ENCODE measurements around the gene LDLRAP1.

LDLRAP1 gene

DNA sequence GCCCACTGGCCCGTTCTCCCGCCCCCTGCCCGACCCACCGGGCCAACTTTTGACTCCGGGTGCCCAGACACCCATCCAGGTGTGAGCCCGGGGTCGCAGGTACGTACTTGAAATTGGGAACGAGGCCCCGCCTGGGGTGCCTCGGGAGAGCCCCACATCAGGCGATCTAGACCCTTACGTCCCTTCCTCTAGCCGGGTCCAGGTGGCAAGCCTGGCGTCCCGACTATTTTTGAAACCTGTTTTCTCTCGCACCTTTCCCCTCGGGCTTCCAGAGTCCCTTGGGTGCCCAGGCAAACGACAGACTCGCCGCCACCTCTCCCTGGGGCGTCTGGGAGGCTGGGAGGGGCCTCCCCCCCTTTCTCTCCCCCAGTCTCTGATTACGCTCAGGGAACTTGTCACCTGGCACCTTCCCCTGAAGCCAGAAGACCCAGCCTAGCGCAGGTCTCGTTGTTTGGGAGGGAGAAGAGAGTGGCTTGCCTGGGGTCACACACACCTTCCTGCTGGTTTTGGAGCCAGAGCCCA is 898 bp downstream of the LDLRAP1 start:
- DNase-seq = no peak

DNA sequence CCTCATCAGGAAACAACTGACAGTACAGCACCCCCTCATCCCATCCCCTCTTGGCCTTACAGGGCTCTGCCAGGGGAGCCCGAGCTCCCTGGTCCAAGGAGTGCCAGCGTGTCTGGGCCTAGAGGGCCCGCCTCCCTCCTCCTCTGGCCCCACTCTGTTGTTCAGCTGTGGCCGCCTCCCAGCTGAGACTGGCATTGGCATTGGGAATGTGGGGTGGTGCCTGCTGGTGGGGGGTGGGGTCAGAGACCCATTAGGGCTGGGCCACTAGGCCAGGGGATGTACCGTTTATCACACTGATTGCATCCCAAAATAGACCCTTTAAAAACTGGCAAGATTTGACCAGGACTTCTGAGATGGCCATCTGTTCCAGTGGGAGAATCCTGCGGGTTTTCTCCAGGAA is 1.4 kb downstream of the LDLRAP1 start:
- no peak for DNase-seq

DNA sequence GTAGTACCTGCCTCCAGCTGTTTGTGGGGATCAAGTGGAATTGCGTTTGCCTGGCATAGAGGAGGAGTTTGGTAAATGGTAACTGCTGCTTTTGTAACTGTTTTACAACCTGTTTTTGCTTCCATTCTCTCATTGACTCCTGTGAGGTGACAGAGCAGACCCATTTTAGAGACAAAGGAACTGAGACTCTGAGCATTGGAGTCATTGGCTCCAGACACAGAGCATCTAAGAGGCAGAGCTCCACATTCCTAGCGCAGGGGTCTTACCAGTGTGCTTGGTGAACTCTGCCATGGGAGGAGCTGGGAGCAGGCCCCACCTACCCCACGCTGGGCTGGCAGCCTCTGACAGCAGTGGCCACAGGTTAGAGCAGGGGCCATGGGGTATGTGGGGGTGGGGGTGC is 2.4 kb downstream of the LDLRAP1 start:
- no peak for DNase-seq

DNA sequence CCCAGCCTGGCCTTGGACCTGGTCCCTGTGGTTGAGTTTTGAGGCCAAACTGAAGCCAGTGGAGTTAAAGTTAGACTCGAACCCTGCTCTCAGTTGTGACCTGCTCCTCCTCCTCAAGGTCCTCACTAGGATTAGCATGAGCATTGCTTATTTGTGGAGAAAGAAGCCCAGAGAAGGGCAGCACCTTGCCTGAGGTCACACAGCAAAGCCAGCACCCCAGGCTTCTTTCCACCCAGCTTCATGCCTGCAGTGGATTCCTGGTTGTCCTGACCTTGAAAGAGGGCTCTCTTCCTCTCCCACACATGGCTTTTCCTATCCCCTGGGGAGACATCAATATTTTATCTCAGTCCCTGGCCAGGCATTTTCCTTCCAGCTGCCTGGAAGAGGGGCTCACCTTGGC is 2.8 kb downstream of the LDLRAP1 start:
- no peak for DNase-seq

DNA sequence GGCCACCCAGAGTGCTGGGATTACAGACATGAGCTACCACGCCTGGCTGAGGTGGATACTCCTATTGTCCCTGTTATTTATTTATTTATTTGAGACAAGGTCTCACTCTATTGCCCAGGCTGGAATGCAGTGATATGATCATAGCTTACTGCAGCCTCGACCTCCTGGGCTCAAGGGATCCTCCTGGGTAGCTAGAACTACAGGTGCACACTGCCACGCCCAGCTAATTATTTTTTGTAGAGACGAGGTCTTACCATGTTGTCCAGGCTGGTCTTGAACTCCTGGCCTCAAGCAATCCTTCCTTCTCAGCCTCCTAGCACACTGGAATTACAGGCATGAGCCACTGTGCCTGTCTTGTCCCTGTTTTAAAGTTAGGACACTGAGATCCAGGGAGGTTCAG is 5.2 kb downstream of the LDLRAP1 start:
- DNase-seq = no peak

DNA sequence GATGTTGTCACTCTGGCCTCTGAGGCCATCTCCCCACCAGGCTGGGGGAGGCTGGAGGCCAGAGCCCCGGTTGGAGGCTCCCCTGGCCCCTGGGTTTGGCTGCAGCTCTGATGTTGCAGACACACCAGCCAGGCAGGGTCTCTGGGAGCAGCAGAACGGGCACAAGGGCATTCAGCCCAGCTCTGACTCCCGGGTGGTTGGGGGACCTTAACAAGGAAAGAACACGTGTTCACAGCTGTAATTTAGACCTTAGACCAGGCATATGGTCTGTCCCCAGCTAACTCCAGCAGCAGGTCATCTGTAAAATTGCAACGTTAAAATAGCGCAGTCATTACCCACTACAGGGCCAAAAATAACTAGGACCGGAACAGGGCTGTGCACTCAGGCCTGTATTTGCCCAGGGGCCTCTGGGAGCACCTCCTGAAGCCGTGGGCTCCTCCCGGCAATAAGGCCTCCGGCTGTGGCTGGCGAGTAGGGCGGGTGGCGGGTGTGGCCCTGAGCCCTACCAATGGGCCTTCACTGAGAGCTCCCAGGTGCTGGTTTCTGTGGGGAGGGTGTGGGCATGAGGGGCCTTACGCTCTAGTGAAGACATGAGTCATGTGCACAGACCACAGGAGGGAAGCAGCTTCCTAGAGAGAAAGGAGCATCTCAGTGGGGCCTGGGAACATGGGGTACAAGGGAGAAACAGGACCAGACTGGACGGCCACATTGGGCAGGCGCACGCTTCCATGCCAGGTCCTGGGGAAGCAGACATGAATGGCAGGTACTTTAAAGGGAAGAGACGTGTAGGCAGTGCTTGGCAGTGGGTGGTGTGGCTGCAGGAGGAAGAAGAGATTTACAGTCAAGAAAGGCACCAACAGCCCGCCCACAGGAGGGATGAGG is 6.1 kb downstream of the LDLRAP1 start:
- peak; percentile 99 for DNase-seq

DNA sequence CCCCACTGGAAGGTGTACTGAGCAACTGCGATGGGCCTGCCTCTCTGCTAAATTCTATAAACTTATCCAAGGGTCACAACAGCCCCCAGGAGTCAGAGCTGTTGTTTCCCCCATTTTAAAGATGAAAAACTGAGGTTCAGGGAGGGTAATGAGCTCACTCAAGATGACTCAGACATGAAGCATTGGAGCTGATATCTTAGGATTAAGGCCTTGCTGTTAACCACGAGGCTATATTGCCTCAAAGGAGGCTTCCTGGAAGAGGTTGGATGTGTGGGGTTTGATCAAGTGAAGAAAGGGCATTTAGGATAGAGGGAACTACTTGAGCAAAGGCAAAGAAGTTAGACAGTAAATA is 6.7 kb downstream of the LDLRAP1 start:
- DNase-seq = peak; percentile 82

DNA sequence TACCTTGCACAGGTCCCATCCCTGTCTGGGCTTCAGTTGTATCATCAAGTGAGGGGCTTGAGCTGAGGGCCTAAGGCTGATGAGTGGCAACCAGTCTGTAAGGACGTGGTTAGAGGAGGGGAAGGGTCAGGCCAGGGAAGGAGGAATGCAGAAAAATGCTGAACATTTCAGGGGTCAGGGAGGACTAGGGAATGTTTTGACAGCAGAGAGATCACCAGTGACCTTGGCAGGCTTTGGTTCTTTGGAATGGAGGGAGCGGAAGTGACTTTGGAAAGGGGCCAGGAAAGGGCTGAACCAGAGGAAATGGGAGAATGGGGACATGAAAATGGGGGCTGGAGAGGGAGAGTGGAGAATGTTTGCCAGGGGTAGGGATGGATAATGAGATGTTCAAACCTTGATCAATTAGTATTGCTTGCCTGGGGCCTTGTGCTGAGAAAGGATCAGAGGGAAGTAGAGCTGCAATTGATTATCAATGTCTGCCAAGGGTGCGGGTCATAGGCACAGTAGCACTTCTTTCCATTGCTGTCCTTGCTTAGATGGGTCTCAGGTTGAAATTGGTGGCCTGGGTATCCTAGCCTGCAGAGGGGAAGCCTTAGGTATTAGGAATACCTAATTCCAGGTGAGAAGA is 7.4 kb downstream of the LDLRAP1 start:
- no peak for DNase-seq

DNA sequence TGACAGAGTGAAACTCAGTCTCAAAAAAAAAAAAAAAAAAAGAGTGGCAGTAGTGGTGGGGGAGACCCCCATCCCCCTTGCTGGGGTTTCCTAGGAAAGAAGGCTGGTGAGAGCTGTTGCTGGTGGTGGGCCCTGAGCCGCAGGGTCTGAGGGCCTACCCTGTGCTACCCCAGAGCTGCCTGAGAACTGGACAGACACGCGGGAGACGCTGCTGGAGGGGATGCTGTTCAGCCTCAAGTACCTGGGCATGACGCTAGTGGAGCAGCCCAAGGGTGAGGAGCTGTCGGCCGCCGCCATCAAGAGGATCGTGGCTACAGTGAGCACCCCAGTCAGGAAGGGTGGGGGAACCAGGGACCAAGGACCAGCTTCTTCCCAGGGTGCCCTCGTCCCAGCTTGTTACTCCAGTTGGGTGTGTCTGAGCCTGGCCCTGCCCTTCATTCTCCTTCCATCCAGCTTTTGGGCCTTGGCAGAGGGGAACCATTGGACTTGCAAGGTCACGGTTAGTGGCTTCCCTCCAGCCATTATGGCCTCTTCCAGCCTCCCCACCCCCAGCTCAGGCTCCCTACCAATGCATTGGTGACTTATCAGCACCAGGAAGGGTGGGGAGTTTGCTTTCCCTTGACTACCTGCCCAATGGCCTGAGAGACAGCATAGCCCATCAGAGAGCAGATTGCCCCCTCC is 10.5 kb downstream of the LDLRAP1 start:
- DNase-seq = no peak

DNA sequence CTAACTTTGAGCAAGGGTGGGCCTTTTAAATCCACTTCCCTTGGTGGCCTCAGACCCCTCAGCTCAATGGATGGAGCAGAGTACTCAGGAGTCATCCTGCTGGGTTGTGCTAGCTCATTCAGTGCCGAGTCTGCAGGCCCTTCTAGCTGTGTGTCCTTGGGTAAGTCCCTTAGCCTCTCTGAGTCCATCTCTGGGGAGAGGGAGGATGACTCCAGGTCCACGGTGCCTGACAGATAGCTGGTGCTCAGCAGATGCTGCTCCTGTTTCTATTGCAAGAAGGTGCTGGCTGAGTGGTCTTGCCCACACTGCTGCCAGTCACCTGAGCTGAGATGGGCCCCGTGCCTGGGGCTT is 11.0 kb downstream of the LDLRAP1 start:
- DNase-seq = no peak

DNA sequence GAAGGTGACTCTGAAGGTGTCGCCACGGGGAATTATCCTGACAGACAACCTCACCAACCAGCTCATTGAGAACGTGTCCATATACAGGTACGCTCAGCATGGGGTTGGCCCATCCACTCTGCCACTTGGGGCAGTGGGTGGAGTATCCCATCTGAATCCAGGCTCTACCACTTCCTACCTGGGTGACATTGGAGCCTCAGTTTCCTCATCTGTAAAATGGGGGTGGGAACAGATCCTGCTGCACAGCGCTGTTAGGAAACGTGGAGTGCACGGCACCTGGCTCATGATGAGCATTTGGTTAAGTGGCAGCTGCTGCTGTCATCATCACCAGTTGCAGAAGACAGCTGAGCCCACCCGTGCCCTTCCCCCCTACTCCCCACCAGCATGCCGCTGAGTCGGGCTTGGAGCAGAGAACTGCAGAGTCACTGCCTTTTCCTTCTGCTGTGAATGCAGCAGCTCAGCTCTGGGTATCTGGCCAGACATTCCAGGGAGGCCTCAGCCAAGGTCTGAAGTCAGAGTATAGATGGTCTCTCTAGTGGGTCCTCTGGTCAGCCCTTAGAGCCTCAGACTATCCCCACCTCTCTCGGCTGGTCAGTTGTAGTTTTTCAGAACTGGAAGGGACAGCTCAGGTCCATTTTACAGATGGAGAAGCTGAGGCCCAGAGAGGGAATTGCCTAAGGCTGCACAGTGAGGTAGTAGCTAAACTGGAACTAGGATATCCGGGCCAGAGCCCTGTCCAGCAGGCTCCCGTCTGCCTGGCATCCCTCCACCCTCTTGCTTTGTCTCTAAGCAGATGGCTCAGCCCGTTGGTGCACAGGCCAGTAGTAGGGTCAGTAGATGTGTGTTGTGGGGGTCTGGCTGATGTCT is 11.7 kb downstream of the LDLRAP1 start:
- no peak for DNase-seq

DNA sequence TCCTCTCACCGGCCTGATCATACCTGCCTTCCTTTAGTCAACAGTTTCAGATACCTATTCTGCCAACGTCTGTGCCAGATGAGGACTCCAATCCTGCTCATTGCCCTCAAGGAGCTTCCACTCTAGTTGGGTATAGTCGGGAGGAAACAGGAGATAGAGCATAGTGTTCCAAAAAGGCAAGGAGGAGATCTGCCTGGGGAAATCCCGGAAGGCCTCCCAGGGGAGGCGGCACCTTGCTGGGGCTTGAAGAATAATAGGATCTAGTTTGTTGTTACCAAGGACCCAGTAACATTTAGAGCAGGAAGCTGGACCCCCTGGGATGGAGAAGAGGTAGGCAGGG is 12.3 kb downstream of the LDLRAP1 start:
- DNase-seq = no peak

DNA sequence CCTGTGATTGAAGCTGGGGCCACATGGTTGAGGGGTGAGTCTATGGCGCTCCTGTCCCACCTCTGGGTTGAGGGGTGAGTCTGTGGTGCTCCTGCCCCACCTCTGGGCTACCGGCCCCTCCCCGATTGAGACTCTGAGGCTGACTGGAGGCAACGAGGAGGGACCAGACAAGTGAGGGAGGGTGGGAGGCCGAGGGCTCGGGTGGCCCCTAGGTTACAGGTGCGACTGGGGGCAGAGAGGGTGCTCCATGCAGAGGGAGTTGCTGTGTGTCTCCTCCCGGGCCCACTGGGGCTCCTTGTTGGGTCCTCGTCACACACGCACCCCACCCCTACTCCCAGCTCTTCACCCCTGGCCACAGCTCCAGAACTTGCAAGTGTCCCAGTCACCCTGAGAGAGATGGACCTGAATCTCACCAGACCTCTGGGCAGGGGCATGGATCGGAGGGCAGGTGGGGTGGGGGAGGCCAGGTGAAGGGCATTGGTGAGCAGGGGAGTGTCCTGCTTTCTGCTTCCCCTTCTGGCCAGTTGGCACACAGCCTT is 12.8 kb downstream of the LDLRAP1 start:
- DNase-seq = no peak

DNA sequence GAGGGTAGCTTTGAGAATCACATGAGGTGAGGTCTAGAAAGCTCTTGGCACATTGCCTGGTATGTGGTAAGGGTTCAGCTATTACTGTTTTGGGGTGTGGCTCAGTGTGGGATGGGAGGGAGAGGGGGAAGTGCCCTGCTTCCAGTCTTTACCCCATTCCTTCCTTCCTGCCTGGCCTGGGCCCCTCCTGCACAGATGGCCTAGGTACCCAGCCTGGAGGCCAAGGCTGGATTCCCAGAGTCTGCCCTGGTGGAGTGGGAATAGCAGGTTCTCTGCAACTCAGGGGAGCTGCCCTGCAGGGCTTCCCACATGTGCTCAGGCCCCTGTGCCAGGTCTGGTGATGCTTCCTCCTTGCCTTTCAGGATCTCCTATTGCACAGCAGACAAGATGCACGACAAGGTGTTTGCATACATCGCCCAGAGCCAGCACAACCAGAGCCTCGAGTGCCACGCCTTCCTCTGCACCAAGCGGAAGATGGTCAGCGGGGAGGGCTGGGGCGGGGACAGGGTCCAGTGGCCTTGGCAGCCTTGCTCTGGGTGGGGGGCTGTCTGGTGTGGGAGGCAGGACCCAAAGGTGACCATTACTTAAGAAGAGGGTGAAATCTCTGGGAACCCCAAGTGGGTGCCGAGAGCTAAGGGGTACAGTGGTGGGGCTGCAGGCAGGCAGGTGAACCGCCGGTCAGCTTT is 13.5 kb downstream of the LDLRAP1 start:
- peak; percentile 75 for DNase-seq

DNA sequence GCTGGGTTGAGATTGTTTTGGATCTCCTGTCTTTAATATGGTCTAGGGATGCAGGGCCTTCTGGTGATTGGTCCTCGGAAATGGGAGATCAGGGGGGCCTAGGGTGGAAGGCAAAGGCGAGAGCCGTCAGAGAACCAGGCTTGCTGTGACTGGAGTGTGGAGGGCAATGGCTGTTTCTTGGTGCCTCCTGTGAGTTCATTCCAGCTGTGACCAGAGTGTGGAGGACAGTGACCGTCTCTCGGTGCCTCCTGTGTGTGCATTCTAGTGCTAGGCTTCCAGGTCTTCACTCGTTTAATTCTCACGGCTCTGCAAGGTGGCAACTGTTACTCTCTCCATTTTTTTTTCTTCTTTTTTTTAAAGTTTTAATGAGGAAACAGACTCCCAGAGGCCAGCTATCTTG is 14.1 kb downstream of the LDLRAP1 start:
- no peak for DNase-seq

DNA sequence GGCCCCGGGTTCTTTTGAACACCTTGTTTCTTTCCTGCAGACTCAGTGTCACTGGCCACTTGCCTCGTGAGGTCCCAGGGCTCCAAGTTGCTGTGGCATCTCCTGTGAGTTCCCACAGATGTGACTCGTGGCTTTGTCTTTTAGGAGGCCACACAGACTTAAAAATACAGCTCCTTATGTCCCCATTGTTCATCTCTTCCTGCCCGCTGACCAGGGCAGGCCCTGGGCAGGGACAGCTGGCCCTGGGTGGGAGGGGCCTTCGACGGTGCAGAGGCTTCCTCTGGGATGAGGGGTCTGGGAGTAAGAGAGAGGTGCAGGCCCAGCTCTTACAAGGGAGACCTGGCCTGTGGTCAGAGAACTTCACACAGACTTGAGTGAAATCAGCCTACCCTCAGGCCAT is 15.6 kb downstream of the LDLRAP1 start:
- no peak for DNase-seq

DNA sequence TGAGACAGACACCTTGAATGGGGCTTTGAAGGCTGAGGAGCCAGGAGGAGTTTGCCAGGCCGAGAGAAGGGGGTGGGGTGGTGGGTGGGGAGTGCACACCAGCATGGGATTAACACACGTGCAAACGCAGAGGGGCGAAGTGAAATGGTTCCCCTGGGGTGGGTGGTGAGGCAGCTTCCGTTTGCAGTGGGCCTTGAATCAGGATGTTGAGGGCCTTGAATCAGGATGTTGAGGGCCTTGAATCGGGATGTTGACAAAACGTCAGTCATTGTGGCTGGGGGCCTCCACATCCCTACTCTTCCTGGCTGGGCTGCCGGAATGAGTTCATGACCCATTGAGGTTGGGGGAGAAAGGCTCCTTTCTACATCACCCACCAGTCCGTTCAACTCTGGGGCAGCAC is 16.6 kb downstream of the LDLRAP1 start:
- DNase-seq = no peak

DNA sequence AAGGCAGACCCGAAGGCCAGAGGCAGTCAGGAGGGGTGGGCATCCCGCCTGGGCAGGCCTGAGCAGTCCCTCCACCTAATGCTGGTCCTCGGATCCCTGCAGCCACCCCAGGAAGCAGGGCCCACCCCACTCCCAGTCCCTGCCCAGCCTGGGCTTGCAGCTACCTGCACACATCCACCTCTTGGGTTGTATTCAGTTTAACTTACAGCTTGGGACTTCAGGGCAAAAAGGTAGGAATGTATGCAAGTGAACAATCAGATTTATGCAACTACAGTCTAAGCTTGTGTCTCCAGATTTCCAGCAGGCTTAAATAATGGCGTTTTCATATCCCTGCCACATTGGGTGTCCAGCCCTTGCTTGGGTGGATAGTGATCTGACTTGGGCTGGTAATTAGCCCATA is 17.4 kb downstream of the LDLRAP1 start:
- no peak for DNase-seq

DNA sequence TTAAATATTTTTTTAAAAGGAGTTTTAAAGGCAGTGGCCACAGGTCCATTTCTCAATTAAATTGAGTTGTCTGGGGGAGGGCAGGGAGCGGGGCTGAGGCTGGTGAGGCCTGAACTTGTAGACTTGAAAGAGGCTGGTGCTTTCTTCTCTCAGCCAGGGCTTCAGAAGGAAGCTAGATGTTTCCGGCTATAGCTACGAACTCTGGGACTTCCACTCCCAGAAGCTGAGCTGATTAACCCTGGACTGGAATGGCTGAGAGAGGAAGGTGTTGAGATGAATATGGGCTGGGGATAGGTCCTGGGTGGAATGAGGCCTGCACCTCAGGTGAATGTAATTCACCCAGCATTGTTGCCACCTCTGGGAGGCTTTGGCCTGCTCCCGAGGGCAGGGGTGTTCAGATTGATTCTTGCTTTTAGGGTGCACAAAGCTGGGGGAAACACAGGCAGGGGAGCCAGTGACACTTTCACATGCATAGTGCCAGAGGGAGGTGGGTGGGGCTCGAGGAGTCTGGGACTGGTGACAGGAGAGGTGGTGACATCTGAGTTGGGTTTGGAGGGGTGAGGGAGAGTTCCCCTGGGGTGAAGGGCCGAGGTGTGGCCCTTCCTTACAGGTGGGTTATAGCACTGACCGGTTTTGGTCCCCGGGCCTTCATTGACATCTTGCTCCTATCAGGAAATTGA is 18.2 kb downstream of the LDLRAP1 start:
- DNase-seq = no peak

DNA sequence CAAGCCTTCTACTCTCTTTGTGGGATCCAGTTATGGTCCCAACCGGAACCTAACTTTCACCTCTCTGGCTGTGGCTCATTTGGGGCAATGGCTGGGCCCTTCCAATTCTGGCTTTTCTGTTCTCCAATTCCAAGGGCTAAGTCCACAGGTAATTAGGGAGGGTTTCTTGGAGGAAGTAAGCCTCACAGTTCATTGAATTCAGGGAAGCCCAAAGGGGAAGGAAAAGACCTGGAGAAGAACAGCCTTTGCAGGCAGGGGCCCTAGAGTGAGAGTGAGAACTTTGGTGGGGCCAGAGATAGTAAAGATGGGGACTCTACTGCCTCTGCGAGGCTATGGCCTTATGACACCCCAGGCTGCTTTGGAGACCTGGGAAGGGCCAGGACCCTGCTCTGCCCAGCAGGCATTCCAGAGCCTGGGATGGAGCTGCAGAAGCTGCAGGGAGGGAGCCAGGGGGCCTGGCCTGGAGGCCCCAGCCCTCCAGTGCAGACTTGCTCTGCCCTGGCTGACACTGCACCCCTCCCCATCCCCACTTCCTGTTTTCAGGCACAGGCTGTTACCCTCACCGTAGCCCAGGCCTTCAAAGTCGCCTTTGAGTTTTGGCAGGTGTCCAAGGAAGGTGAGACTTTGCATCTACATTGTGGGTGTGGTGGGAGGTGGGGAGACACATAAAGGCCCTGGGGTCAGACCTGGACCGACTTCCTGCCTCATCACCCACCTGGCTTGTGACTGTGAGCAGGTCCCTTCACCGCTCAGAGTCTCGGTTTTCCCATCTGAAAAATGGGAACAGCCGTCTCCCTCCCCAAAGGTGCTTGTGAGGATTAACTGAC is 18.9 kb downstream of the LDLRAP1 start:
- DNase-seq = peak; percentile 41

DNA sequence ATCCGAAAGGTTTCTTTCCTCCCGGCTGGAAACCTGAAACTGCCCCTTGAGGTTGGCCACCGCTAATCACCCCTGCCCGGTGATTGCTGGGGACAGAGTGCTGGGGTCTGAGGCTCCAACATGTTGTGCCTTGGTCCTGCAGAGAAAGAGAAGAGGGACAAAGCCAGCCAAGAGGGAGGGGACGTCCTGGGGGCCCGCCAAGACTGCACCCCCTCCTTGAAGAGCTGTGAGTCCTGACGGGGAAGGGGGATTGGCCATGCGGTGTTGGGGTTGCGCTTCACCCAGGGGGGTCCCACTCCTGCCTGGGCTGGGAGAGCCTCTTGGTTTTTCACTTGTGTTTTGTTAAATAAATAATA is 19.5 kb downstream of the LDLRAP1 start:
- no peak for DNase-seq

All from MV-4-11 (cell line).